Nucleus accumbens (tissue), 56 donors: ENCODE results near the gene OR10H4.
"Not testable (repeated sequence)": the region's sequence is repeated elsewhere in the genome, so short reads cannot be mapped to it uniquely, and the experiment has no call there.

Source experiments
- DNase-seq, 56 donors: peaks; one replicate each; lab custom pipeline; 2025; lab: John Stamatoyannopoulos, UW

OR10H4 gene

GRCh38 chr19:15936950-15937349 lies 11.9 kb upstream of the OR10H4 start:
- no peak for DNase-seq

- no peak for DNase-seq
Measured at GRCh38 chr19:15937771-15938170, 11.0 kb upstream of the OR10H4 start.

GRCh38 chr19:15944401-15944800 lies 4.4 kb upstream of the OR10H4 start:
- no peak for DNase-seq

- no peak for DNase-seq
Measured at GRCh38 chr19:15945301-15945700, 3.5 kb upstream of the OR10H4 start.

GRCh38 chr19:15954820-15955219 lies 6.0 kb downstream of the OR10H4 start:
- DNase-seq: no peak

- no peak for DNase-seq
Measured at GRCh38 chr19:15962319-15962718, 13.5 kb downstream of the OR10H4 start.

GRCh38 chr19:15964231-15964630 lies 15.4 kb downstream of the OR10H4 start:
- DNase-seq: no peak

- no peak for DNase-seq
Measured at GRCh38 chr19:15971224-15971780, 22.5 kb downstream of the OR10H4 start.

GRCh38 chr19:15972043-15972442 lies 23.2 kb downstream of the OR10H4 start:
- DNase-seq: not testable (repeated sequence)

GRCh38 chr19:15974856-15975255 lies 26.0 kb downstream of the OR10H4 start:
- DNase-seq: no peak

GRCh38 chr19:15976836-15977689 lies 28.3 kb downstream of the OR10H4 start:
- DNase-seq: no peak

- no peak for DNase-seq
Measured at GRCh38 chr19:15977690-15978089, 28.9 kb downstream of the OR10H4 start.

GRCh38 chr19:15979293-15979692 lies 30.5 kb downstream of the OR10H4 start:
- no peak for DNase-seq

GRCh38 chr19:15985831-15986230 lies 37.0 kb downstream of the OR10H4 start:
- not testable (repeated sequence) for DNase-seq

- no peak for DNase-seq
Measured at GRCh38 chr19:15986701-15987100, 37.9 kb downstream of the OR10H4 start.

GRCh38 chr19:15989889-15990288 lies 41.1 kb downstream of the OR10H4 start:
- no peak for DNase-seq

- DNase-seq: no peak
Measured at GRCh38 chr19:15991602-15992001, 42.8 kb downstream of the OR10H4 start.

GRCh38 chr19:15992014-15992413 lies 43.2 kb downstream of the OR10H4 start:
- no peak for DNase-seq

GRCh38 chr19:15995536-15995935 lies 46.7 kb downstream of the OR10H4 start:
- DNase-seq: no peak

- no peak for DNase-seq
Measured at GRCh38 chr19:15998166-15998565, 49.4 kb downstream of the OR10H4 start.
